ENCODE measurements around the gene TGFBR2.

The TGFBR2 gene

DNA sequence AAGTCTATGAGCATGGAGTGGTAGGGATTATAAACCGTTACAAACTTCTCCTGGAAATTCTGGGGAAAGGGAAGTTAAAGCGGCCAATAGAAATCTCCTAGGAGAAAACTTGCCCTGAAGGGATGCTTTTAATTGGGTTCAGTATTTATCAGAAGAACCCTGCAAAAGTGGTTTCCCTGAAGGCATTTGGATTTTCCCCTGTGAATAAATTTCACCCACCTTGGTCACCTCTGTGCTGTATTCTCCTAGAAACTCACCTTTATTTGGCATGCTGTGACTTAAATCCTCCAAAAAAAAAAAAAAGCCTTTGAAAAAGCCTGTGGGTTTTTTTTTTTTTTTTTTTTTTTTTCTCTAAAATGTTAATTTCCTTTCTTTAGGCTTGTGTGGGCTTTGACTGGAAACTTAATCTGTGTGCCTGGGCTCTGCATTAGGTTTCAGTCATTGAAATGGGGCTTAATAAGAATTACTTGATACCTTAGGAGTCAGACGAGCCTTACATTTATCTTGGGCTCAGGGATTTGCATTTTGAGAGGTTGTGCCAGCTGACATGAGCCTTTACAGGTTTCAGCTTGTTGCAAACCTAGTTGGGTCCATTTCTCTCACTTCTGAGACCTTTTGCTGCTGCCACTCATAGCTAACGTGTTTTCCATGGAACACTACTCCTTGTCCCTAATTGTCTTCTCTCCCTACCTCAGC, 22.0 kb downstream of the TGFBR2 start:
- no peak for DNase-seq (ENCODE audit: low spot score)
- no peak overlapping the region for H3K27ac ChIP-seq
- ChIA-PET POLR2A (ENCODE audit: low non-redundant PET) (interaction anchor here (0.5 kb wide), 1 partner anchor 23 kb away, joined by 7 read pairs; no protein-coding TSS in a partner anchor), CTCF (interaction anchor here (1.1 kb wide), 1 partner anchor 14 kb away, joined by 3 read pairs; no protein-coding TSS in a partner anchor)
- TF ChIP-seq, protein P1, sequence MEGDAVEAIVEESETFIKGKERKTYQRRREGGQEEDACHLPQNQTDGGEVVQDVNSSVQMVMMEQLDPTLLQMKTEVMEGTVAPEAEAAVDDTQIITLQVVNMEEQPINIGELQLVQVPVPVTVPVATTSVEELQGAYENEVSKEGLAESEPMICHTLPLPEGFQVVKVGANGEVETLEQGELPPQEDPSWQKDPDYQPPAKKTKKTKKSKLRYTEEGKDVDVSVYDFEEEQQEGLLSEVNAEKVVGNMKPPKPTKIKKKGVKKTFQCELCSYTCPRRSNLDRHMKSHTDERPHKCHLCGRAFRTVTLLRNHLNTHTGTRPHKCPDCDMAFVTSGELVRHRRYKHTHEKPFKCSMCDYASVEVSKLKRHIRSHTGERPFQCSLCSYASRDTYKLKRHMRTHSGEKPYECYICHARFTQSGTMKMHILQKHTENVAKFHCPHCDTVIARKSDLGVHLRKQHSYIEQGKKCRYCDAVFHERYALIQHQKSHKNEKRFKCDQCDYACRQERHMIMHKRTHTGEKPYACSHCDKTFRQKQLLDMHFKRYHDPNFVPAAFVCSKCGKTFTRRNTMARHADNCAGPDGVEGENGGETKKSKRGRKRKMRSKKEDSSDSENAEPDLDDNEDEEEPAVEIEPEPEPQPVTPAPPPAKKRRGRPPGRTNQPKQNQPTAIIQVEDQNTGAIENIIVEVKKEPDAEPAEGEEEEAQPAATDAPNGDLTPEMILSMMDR (conservative IDR thresholded peaks at IDR 0.05; ENCODE audit: low read depth): no peak

DNA sequence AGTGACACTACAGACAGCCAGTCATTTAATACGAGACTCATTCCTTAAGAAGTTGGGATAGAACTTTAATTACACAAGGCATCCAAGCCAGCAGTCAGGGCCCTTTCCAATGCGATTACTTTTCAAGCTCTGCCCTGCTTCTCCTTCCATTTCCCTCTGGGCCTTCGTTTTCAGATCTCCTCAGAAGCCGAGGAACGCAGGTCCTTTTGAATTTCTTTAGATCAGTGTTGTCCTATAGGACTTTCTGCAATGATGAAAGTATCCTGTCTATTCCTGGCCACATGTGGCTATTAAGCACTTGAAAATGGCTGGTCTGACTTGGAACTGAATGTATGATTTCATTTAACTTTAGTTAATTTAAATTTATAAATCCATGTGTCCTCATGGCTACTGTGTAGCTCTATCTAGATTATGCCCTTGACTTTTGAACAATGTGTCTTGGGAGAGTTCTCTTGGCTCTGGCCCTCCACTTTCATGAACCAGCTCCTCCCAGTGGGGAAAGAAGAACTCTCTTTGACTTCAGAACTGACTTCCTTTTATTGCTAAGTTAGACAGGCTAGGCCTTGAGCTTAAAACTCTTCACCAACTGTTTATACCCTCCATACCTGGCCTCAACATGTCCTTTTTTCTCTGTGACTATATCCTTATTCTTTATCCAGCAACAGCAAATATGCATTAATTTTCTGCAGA, 22.6 kb downstream of the TGFBR2 start:
- ChIA-PET POLR2A (ENCODE audit: low non-redundant PET) (no interaction called here), CTCF (interaction anchor here (1.1 kb wide), 1 partner anchor 15 kb away, joined by 3 read pairs; no protein-coding TSS in a partner anchor)
- TF ChIP-seq, protein P1 (conservative IDR thresholded peaks at IDR 0.05; ENCODE audit: low read depth): no peak
- no peak overlapping the region for H3K27ac ChIP-seq
- no peak for DNase-seq (ENCODE audit: low spot score)

DNA sequence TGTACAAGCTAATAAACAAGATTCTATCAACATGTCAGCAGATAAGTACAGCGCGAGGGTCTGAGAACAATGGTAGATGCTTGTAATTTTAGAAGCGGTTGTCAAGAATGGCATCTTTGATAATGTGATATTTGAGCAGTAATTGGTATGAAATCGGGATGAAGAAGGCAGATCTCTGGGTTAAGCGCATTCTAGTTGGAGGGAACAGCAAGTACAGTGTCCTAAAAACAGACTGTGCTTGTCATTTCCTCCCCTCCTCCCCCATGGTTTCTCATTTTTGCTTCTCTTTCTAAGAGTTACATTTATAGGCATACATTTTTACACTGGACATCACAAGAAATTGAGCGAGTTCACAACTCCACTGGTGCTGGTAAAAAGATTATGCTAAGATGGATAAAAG, 23.3 kb downstream of the TGFBR2 start:
- no peak for DNase-seq (ENCODE audit: low spot score)
- TF ChIP-seq, protein P1 (conservative IDR thresholded peaks at IDR 0.05; ENCODE audit: low read depth): no peak

DNA sequence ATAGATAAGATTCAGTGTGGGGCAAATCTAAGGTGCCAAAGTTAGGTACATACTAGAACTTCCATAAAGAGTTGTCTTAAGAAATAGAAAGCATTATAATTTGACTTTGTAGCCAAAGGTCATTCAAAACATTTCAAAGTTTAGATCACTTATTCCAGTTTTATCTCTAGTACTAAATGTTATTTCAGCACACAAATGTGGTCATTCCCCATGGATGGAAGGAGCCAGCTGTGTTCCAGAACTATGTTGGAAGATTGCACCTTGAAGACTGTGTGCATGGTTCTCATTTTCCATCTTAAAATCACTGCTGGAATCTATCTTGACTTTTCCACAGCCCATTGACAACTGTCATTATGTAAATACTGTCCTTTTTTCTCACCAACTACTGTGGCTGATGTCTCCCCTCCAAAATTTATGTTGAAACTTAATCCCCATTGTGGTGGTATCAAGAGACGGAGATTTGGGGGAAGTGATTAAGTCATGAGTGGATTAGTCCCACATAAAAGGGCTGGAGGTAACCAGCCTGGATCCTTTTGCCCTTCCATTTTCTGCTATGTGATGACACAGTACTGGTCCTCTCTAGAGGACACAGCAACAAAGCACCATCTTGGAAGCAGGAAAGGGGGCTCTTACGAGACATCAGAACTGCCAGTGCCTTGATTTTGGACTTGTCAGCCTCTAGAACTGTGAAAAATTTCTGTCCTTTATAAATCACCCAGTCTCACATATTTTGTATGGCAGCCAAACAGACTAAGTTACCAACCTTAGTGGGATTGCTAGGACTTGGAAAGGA, 24.0 kb downstream of the TGFBR2 start:
- CTCF ChIA-PET: no interaction called here
- DNase-seq (ENCODE audit: low spot score): no peak
- POLR2A ChIA-PET (ENCODE audit: low non-redundant PET): no interaction called here
- TF ChIP-seq, protein P1 (conservative IDR thresholded peaks at IDR 0.05; ENCODE audit: low read depth): no peak
- H3K27ac ChIP-seq: peak overlapping the region; percentile 81

More for the DNA sequence above, 23.3 kb downstream of the TGFBR2 start:
- no peak overlapping the region for H3K27ac ChIP-seq
- ChIA-PET CTCF (interaction anchor here (1.1 kb wide), 1 partner anchor 16 kb away, joined by 3 read pairs; no protein-coding TSS in a partner anchor), POLR2A (ENCODE audit: low non-redundant PET) (no interaction called here)

DNA sequence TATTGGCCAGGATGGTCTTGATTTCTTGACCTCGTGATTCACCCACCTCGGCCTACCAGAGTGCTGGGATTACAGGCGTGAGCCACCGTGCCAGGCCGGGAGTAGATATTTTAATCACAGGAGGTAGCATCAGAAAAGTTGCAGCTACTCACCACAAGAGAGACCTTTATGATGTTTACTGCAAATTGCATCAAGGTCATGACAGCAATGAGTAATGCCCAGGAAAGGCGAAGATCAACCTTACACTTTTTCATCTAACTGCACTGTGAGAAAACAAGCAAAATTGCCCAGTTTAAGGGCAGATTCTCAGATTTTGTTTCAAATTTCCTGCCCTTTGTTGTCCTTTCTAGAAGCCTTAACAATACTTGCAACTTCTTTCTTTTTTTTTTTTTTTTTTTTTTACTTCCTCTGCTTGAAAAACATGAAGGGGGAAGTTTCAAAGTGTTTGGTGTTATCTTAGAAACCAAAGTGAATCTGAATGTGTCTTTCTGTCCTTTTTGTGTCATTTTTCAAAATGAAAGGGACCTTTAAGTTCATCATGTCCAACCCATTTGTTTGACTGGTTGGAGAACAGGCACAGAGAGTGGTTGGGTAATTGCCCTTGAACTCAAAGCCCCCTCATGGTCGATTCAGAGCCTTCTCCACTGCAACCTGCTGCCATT, 25.0 kb downstream of the TGFBR2 start:
- POLR2A ChIA-PET (ENCODE audit: low non-redundant PET): no interaction called here
- peak overlapping the region; percentile 81 for H3K27ac ChIP-seq
- peak; percentile 38 for DNase-seq (ENCODE audit: low spot score)
- CTCF ChIA-PET: no interaction called here
- TF ChIP-seq, protein P1 (conservative IDR thresholded peaks at IDR 0.05; ENCODE audit: low read depth): no peak

DNA sequence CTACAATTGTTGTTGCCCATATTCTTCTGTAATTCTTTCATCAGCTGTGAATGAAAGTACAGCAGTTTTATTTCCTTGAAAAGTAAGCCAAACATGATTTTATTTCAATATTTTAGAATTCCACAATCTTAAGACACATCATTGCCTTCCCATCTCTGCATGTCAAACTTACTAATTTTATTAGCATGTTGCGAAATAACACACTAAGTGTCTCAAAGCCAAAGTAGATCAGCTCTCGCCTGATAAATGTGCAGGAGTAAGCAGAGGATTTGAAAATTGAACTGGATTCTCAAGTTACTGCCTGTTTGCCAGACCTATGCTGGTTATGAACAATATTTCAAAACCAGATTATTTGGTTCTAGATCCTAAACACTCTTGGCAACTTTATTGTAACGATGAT, 25.7 kb downstream of the TGFBR2 start:
- CTCF ChIA-PET: interaction anchor here (0.7 kb wide), 1 partner anchor 51 kb away, joined by 3 read pairs; no protein-coding TSS in a partner anchor
- POLR2A ChIA-PET (ENCODE audit: low non-redundant PET): no interaction called here
- DNase-seq (ENCODE audit: low spot score): no peak
- H3K27ac ChIP-seq: no peak overlapping the region
- TF ChIP-seq, protein P1 (conservative IDR thresholded peaks at IDR 0.05; ENCODE audit: low read depth): no peak
